Hematopoietic multipotent progenitor cell treated with erythropoietin and hydrocortisone succinate and interleukin-3 and kit ligand, for 17 days (in vitro differentiated cells): ENCODE measurements around the gene MLC1.
"Not testable (repeated sequence)": the region's sequence is repeated elsewhere in the genome, so short reads cannot be mapped to it uniquely, and the experiment has no call there.

Source experiments
- DNase-seq: peaks from one replicate; pipeline ENCODE4 v3.0.0-alpha.2; 2015; ENCODE audit warnings: low spot score

MLC1 gene

GRCh38 chr22:50102946-50103345 is 17.7 kb upstream of the MLC1 start:
- no peak for DNase-seq

- no peak for DNase-seq
Observed at GRCh38 chr22:50101870-50102565, 16.8 kb upstream of the MLC1 start.

DNA sequence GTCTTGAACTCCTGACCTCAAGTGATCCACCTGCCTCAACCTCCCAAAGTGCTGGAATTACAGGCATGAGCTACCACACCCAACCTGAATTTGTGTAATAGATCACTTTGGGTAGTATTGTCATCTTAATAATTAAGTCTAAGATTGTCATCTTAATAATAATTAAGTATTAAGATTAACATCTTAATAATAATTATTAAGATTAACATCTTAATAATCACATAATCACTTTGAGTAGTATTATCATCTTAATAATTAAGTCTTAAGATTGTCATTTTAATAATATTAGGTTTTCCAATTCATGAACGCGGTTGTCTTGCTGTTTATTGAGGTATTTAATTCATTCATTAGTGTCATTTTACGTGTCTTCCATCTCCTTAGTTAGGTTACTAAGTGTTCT is 12.8 kb upstream of the MLC1 start:
- no peak for DNase-seq

DNA sequence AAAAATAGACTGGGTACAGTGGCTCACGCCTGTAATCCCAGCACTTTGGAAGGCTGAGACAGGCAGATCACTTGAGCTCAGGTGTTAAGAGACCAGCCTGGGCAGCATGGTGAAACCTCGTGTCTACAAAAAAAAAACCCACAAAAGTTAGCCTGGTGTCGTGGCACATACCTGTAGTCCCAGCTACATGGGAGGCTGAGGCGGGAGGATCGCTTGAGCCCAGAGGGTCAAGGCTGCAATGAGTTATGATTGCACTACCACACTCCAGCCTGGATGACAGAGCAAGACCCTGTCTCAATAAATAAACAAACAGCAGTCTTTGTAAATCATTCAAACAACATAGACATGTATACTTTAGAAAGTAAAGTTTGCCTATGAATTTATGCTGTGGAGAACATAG is 7.1 kb upstream of the MLC1 start:
- DNase-seq: no peak

GRCh38 chr22:50091092-50091768 is 6.0 kb upstream of the MLC1 start:
- no peak for DNase-seq

GRCh38 chr22:50090412-50090714 is 5.1 kb upstream of the MLC1 start:
- no peak for DNase-seq

- DNase-seq: peak; percentile 11
Observed at GRCh38 chr22:50089682-50090411, 4.6 kb upstream of the MLC1 start, which contains the start of gene MOV10L1. Gene MOV10L1, plus strand, starts transcription at chr22:50090006. Its CDS starts 83 bp downstream, at chr22:50090089.

DNA sequence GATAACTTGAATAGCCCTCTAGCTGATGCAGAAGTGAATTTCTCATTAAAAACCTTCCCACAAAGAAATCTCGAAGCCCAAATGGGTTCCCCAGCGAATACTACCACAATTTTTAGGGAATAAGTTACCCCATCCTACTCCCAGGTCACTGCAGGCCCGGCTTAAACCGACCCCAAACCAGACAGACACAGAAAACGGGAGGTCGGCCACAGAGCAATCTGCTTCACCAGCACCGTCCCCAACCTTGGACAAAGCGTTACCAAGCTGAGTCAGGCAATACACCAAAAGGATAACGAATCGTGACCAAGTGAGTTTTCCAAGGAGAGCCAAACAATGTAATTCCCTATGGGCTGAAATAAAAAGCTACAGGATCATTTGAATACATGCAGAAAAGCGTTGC is 4.0 kb upstream of the MLC1 start:
- DNase-seq: no peak

GRCh38 chr22:50088096-50088495 is 2.9 kb upstream of the MLC1 start:
- no peak for DNase-seq

GRCh38 chr22:50087646-50088045 is 2.4 kb upstream of the MLC1 start:
- no peak for DNase-seq

DNA sequence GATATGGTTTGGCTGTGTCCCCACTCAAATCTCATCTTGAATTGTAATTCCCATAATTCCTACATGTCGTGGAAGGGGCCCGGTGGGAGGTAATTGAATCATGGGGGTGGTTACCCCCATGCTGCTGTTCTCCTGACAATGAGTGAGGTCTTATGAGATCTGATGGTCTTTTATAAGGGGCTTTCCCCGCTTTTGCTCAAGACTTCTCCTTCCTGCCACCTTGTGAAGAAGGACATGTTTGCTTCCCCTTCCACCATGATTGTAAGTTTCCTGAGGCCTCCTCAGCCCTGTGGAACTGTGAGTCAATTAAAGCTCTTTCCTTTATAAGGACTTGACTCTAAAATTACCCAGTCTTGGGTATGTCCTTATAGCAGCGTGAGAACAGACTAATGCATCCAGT is 1.7 kb upstream of the MLC1 start:
- DNase-seq: not testable (repeated sequence)

GRCh38 chr22:50086526-50086925 is 1.3 kb upstream of the MLC1 start:
- no peak for DNase-seq

DNA sequence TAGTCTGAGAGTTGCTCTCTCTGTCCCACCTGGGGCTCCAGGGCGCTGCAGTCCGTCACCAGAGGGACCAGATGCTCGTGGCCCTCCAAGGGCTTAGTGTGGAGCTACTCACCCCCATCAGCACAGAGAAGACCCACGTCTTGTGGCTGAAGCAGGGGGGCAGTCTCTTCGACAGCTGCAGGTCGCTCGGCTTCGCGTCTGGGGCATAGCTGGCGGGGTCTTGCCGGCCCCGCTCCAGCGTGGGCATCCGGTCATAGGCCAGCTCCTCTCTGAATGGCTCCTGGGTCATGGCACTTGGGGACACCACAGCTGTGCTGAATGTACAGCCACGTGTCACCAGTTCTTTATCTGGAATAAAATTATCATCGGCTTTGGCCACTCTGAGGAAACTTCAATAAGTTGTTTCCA is 608 bp downstream of the MLC1 start:
- no peak for DNase-seq

DNA sequence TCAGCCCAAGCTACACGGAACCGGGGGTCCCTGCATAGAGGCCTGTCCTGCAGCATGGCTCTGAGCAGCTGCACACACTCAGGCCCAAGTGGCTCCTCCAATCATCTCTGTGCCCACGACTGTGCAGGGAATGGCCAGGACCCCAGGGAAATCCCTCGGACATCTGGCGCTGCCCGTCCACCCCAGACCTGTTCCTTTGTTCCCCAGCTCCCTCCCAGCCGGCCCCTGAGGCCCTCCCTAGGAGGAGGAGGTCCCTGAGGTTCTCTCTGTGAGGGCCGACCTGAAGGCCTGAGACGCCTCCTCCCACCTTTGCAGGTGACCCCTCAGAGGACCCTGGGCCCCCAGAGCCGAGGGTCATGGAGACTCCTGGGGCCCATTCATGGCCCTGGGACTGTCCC is 1.1 kb downstream of the MLC1 start:
- no peak for DNase-seq

DNA sequence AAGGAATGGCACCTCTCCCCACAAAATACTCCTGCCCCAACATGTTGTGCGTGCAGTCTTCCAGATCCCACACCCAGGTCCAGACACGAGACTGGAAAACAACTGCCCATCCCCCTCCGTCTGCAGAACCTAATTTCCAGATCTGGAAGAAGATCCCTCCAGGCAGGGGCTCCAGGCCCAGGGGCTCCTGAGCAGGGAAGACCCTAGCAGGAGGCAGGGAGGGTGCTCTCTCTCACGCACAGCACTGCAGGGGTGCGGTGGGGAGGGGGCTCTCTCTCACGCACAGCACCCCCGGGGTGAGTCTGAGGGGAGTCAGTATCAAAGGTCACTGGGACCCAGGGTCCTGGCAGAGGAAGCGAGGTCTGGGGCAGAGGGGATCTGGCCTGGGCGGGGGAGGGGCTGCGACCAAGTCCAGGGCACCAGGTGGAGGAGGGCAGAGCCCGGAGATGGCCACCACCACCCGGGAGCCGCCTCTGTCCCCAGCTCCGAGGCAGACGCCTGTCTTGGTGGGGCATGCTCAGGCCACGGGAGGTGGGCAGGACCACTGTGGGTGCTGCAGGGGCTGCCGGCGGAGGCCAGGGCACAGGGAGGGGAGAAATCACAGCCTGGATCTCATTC is 1.7 kb downstream of the MLC1 start:
- no peak for DNase-seq

GRCh38 chr22:50082961-50083461 is 2.2 kb downstream of the MLC1 start:
- DNase-seq: no peak

GRCh38 chr22:50082197-50082715 is 3.0 kb downstream of the MLC1 start:
- no peak for DNase-seq

- no peak for DNase-seq
Observed at GRCh38 chr22:50081426-50082196, 3.6 kb downstream of the MLC1 start.

DNA sequence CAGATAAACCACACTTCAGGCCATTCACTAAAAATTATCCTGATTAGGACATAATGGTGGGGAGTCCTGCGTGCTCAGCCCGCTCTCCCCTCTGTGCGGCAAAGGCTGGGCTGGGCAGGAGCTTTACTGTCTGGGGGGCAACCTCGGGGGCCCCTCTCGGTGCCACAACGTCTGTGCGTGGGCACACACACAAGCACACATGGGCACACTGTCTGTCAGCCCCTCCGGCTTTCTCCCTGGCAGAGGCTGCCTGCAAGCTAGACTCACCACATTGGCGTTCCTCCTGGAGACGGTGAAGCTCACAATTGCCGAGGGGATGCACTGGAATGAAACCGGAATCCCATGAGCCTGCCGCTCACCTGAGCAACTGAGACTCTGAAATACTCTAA is 5.2 kb downstream of the MLC1 start:
- DNase-seq: no peak

DNA sequence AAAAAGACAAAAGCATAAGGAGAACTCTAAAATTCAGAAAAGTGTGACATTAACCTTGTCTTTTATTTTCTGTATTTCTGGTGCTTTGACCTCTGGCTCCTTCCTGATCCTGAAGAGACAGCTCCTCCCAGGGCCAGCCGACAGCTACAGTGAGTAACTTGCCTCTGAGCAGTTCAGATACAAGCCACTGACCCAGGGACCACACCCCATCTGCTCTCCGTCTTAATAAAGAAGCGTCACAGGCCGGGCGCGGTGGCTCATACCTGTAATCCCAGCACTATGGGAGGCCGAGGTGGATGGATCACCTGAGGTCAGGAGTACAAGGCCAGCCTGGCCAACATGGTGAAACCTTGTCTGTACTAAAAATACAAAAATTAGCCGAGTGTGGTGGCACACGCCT is 6.5 kb downstream of the MLC1 start:
- DNase-seq: no peak

DNA sequence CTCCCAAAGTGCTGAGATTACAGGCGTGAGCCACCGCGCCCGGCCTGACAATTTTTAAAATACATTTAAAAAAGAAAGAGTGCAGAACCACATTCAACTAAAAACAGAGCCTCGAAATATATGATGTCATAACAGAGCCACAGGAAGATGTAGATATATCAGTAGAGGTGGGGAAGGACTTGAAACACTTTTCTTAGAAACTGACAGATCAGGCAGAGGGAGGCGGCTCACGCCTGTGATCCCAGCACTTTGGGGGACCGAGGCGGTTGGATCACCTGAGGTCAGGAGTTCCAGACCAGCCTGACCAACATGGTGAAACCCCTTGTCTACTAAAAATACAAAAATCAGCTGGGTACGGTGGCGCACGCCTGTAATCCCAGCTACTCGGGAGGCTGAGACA is 7.0 kb downstream of the MLC1 start:
- no peak for DNase-seq
